ENCODE measurements around the gene MIS12.

MIS12 gene

DNA sequence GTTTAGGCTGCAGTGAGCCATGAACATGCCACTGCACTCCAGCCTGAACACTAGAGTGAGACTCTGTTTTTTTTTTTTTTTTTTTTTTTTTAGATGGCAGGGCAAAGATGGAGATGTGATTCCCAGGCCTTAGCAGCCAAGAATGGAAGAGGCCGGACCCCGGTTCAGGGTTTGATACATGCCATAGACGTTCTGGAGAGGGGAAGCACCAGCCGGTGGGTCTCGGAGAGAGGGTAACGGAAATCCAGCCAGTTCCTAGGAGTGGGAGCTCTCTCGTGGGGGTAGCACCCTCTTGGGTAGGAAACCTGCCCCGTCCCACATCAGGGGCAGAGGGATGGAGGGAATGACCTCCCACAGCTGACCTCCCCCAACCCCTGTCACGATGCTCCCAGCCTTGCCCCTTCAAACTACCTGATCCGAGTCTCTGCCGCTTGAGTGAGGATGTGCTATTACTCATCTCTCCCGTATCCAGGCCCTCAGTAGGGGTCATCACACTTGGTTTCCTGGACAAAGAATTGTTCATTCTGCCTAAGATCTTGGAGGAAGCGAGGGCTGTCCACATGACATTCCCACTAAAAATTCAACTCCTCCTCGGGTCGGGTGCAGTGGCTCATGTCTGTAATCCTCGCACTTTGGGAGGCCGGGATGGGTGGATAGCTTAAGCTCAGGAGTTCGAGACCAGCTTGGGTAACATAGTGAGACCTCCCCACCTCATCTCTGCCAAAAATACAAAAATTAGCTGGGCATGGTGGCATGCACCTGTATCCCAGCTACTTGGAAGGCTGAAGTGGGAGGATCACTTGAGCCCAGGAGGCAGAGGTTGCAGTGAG is 47.3 kb downstream of the MIS12 start:
- no peak for DNase-seq (ENCODE audit: low read depth, low spot score)

DNA sequence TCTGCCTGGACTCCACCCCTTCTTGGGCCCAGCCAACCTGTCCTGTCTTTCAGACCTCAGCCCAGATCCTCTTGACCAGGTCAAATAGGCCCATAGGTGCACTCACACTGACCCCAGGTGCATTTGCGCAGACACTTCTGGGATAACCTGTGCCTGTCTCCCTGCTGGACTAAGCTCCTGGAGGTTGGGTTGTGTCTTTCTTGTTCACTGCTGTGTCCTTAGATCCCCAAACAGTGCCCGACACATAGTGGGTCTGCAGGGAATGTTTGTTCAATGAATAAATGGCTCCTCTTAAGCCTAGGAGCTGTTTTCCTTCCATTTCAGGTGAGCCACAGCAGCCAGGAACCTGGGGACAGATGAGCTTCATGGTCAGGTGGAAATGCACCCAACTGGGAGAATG is 49.1 kb downstream of the MIS12 start:
- DNase-seq (ENCODE audit: low read depth, low spot score), result no peak

DNA sequence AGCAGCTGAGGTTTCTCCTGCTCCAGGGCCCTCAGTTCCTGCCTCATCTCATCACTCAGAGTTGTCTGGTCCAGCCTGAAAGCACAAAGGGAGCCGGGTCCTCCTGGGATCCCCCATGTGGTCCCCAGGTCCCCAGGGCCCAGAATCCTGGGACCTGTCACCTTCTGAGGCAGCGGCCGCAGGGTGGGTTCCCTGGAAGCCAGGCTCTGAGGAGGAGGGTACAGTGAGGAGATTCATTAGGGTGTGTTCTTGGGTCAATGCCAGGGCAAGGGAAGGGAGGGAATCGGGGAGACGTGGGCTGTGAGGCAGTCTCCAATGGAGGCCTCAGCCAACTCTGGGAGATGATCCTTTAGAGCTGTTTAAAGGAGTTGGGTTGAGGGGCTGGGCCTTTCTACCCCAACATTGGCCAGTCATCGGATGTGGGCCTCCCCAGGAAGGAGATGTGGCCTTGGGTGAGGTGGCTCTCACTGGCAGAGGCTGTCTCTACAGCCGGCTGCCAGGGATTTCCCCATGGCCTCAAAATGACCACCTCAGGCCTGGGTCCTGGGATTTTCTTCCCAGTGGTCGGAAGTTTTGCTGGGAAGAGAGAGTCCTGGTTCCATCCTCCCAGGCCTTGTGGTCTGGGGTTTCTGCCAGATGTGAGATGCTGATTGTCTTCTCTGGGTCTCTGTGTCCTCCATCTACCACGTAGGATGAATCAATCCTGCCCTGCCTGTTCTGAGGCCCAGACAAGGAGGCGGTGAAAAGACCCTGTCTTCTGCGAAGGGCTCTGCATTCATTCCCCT is 50.7 kb downstream of the MIS12 start:
- DNase-seq (ENCODE audit: low read depth, low spot score), result no peak

DNA sequence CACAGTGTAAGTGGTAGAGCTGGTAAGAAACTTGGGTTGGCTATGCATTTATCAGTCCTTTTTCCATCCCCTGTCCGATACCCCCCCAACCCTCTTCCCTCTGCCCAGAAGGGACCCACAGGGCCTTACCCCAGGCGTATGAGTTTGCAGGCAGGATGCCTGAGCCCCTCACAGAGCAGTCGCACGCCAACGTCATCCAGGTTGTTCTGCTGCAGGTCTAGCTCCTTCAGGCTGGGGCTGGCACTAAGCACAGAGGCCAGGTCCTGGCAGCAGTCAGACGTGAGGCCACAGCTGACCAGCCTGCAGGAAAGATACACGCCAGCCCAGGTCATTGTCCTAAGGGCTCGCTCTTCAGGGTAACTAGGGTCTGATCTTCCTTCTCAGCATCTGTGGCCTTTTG is 52.9 kb downstream of the MIS12 start:
- no peak for DNase-seq (ENCODE audit: low read depth, low spot score)

DNA sequence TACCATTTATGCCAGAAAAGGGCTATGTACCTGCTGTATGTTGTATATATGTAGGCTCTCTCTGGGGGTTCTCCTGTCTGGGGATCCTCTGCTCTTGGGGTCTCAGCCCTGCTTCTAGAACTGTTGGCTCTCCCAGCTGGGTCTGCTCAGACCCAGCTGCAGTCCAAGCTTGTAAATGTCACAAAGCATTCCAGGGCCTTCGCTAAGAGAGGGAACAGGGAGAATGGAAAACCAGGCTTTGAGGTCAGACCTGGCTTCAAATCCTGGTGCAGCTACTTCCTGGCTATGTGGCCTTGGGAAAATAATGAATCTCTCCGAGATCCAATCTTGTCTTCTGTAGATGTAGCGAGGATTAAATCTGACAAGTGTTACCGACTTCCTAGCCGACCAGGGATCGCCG is 54.0 kb downstream of the MIS12 start:
- DNase-seq (ENCODE audit: low read depth, low spot score), result no peak
